HCT116 (cell line): Measurements from ENCODE around the gene CNGA1.

Experiments
- REST ChIP-seq: IDR thresholded peaks from 2 replicates; pipeline ENCODE4 v1.6.1; 2012; ENCODE audit warnings: low read depth
- ZNF274 ChIP-seq: fragments of 200-500 bp; sonication (Bioruptor generic); IDR thresholded peaks from 2 replicates; pipeline ENCODE4 v1.6.1; 2014; ENCODE audit warnings: mild to moderate bottlenecking, low read depth, low read length, inconsistent platforms

- TF ChIP-seq REST, result no peak
- no peak for TF ChIP-seq ZNF274
Observed at GRCh38 chr4:47891928-47892327, 124.6 kb downstream of the CNGA1 start.
